Sigmoid colon (tissue), 4 donors: ENCODE data around the gene PROSER2.

Experiments
- EP300 ChIP-seq, 4 donors: sonication (generic); formaldehyde crosslinking; IDR thresholded peaks; one replicate each; pipeline ENCODE4 v1.6.1; 2017; ENCODE audit warnings: antibody characterized with exemption in 4 of 4
- POLR2AphosphoS5 ChIP-seq, 4 donors: sonication (generic); formaldehyde crosslinking; IDR thresholded peaks; one replicate each; pipeline ENCODE4 v1.6.1; 2017; ENCODE audit warnings: antibody characterized with exemption in 4 of 4
- TF ChIP-seq, protein P1 (sequence below), 4 experiments: fragments of 450-650 bp in 3 of 4; fragments of 200-600 bp in 1 of 4; IDR thresholded peaks; one replicate each; pipeline ENCODE4 v1.5.1; 2016 to 2019; ENCODE audit warnings: antibody characterized with exemption in 4 of 4, mild to moderate bottlenecking in 3 of 4, moderate library complexity in 2 of 4

DNA sequence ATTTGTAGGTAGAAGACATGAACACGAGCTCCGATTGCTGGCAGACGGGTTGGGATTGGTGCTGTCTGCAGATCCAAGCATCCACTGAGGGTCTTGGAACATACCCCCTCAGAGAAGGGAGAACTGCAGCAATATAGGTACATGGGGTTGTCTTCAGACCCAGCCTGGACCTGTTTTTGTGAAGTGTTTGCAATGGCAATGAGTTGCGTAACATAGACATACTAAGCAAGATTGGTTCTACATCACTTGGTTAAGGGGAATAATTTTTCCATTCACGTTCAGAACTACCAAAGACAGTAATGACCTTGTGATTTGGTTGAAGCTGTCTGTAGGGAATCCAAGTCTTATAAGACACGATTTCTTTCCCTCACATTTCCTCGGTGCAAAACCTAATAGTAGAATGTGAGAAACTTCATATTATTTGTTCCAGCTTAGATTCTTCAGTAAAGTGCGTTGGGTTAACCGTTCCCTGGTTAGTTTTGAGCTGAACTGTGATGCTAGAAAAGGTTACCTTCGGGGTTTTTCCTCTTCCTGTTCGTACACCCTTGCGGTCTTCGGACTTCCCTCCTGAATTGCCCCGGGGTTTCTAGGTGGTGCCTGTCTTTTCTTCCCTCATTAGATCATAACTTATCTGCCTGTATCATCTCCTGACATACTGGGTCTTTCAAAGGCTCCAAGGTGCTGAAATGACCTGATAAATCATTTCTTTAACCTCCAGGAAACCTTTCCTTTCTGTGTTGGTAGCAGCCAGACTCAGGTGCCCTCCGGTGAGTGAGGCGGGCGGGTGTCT, 14.4 kb downstream of the PROSER2 start:
- TF ChIP-seq, protein P1, sequence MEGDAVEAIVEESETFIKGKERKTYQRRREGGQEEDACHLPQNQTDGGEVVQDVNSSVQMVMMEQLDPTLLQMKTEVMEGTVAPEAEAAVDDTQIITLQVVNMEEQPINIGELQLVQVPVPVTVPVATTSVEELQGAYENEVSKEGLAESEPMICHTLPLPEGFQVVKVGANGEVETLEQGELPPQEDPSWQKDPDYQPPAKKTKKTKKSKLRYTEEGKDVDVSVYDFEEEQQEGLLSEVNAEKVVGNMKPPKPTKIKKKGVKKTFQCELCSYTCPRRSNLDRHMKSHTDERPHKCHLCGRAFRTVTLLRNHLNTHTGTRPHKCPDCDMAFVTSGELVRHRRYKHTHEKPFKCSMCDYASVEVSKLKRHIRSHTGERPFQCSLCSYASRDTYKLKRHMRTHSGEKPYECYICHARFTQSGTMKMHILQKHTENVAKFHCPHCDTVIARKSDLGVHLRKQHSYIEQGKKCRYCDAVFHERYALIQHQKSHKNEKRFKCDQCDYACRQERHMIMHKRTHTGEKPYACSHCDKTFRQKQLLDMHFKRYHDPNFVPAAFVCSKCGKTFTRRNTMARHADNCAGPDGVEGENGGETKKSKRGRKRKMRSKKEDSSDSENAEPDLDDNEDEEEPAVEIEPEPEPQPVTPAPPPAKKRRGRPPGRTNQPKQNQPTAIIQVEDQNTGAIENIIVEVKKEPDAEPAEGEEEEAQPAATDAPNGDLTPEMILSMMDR (IDR thresholded peaks at IDR 0.05), result no peak
- TF ChIP-seq EP300 (IDR thresholded peaks at IDR 0.05) (no peak), POLR2AphosphoS5 (IDR thresholded peaks at IDR 0.05) (no peak)
